ENCODE results near the gene ZNF24.
A peak's percentile ranks its signal among the peaks of the same experiment; 100 is the strongest.

ZNF24 gene

GRCh38 chr18:35361570-35362321 lies 17.5 kb upstream of the ZNF24 start:
- no peak overlapping the region for H3K4me3 ChIP-seq (ENCODE audit: control insufficient read depth, low read depth, low read length)
- no peak for TF ChIP-seq CTCF (IDR thresholded peaks at IDR 0.05; ENCODE audit: control insufficient read depth, insufficient read depth, low read depth, low read length, missing control alignments)
- no peak for DNase-seq (ENCODE audit: low read depth)

GRCh38 chr18:35355140-35355618 lies 11.0 kb upstream of the ZNF24 start:
- no peak overlapping the region for H3K4me3 ChIP-seq (ENCODE audit: control insufficient read depth, low read depth, low read length)
- peak; percentile 79 for TF ChIP-seq CTCF (IDR thresholded peaks at IDR 0.05; ENCODE audit: control insufficient read depth, insufficient read depth, low read depth, low read length, missing control alignments)
- DNase-seq (ENCODE audit: low read depth): no peak

GRCh38 chr18:35352778-35353177 lies 8.6 kb upstream of the ZNF24 start:
- no peak for TF ChIP-seq CTCF (IDR thresholded peaks at IDR 0.05; ENCODE audit: control insufficient read depth, insufficient read depth, low read depth, low read length, missing control alignments)
- no peak overlapping the region for H3K4me3 ChIP-seq (ENCODE audit: control insufficient read depth, low read depth, low read length)
- DNase-seq (ENCODE audit: low read depth): no peak

GRCh38 chr18:35352283-35352682 lies 8.1 kb upstream of the ZNF24 start:
- no peak for DNase-seq (ENCODE audit: low read depth)
- TF ChIP-seq CTCF (IDR thresholded peaks at IDR 0.05; ENCODE audit: control insufficient read depth, insufficient read depth, low read depth, low read length, missing control alignments): no peak
- H3K4me3 ChIP-seq (ENCODE audit: control insufficient read depth, low read depth, low read length): no peak overlapping the region

- no peak for DNase-seq (ENCODE audit: low read depth)
- no peak overlapping the region for H3K4me3 ChIP-seq (ENCODE audit: control insufficient read depth, low read depth, low read length)
- TF ChIP-seq CTCF (IDR thresholded peaks at IDR 0.05; ENCODE audit: control insufficient read depth, insufficient read depth, low read depth, low read length, missing control alignments): no peak
Observed at GRCh38 chr18:35348001-35348400, 3.8 kb upstream of the ZNF24 start.

GRCh38 chr18:35345950-35346349 lies 1.7 kb upstream of the ZNF24 start:
- TF ChIP-seq CTCF (IDR thresholded peaks at IDR 0.05; ENCODE audit: control insufficient read depth, insufficient read depth, low read depth, low read length, missing control alignments): no peak
- no peak overlapping the region for H3K4me3 ChIP-seq (ENCODE audit: control insufficient read depth, low read depth, low read length)
- no peak for DNase-seq (ENCODE audit: low read depth)
